GM06990 (cell line): ENCODE results near the gene GAPDHS.

Source experiments
- DNase-seq: peaks from one replicate; pipeline ENCODE4 v3.0.0-alpha.2; 2011; ENCODE audit not compliant: insufficient read length; ENCODE audit errors: extremely low read depth
- H3K27me3 ChIP-seq: replicated peaks from 2 replicates; pipeline ENCODE4 v1.6.0; 2011; ENCODE audit warnings: low read length; ENCODE audit not compliant: control insufficient read depth, insufficient read depth
- H3K36me3 ChIP-seq: 2 replicates; pipeline ENCODE4 v1.5.1; 2011; ENCODE audit warnings: low read length; ENCODE audit not compliant: control insufficient read depth, insufficient read depth
- H3K4me3 ChIP-seq: replicated peaks from 2 replicates; pipeline ENCODE4 v1.5.1; 2011; ENCODE audit warnings: low read depth, mild to moderate bottlenecking, control low read depth, low read length
- CTCF ChIP-seq: IDR thresholded peaks from 2 replicates; pipeline ENCODE4 v1.5.1; 2011; ENCODE audit warnings: low read length, control low read depth, mild to moderate bottlenecking, inconsistent platforms; ENCODE audit not compliant: insufficient read depth, poor library complexity, severe bottlenecking

The GAPDHS gene

GRCh38 chr19:35549174-35549788 is 16.0 kb downstream of the GAPDHS start:
- peaks cover 6% of the 10 kb centered on the region; the same call in 1 of the 2 replicates for H3K36me3 ChIP-seq
- TF ChIP-seq CTCF, result peak; percentile 67
- no peak overlapping the region for H3K4me3 ChIP-seq
- DNase-seq, result peak; percentile 46
- no peaks in the 10 kb centered on the region for H3K27me3 ChIP-seq

- DNase-seq, result no peak
- TF ChIP-seq CTCF, result no peak
- Histone ChIP-seq H3K36me3 (peaks cover 6% of the 10 kb centered on the region; the same call in 1 of the 2 replicates), H3K27me3 (no peaks in the 10 kb centered on the region), H3K4me3 (no peak overlapping the region)
These were observed 16.7 kb downstream of the GAPDHS start for GRCh38 chr19:35549879-35550523.

- no peak for DNase-seq
- no peak for TF ChIP-seq CTCF
- H3K36me3 ChIP-seq, result peaks cover 6% of the 10 kb centered on the region; the same call in 1 of the 2 replicates
- H3K27me3 ChIP-seq, result no peaks in the 10 kb centered on the region
- no peak overlapping the region for H3K4me3 ChIP-seq
These were observed 18.0 kb downstream of the GAPDHS start for GRCh38 chr19:35551091-35551810.

GRCh38 chr19:35552534-35553384 is 19.5 kb downstream of the GAPDHS start:
- no peaks in the 10 kb centered on the region for H3K27me3 ChIP-seq
- no peak overlapping the region for H3K4me3 ChIP-seq
- TF ChIP-seq CTCF, result no peak
- no peak for DNase-seq
- H3K36me3 ChIP-seq, result peaks cover 6% of the 10 kb centered on the region; the same call in 1 of the 2 replicates

GRCh38 chr19:35553385-35554000 is 20.2 kb downstream of the GAPDHS start:
- no peak for DNase-seq
- no peak for TF ChIP-seq CTCF
- Histone ChIP-seq H3K36me3 (peaks cover 6% of the 10 kb centered on the region; the same call in 1 of the 2 replicates), H3K4me3 (no peak overlapping the region), H3K27me3 (no peaks in the 10 kb centered on the region; the same call in 1 of the 2 replicates)
